ENCODE results near the gene INHBA. TPM values are rescaled to one million over a fixed set of nuclear protein-coding genes. Genes with fewer than 3 reads are reported as not detected.

The INHBA gene
- total and polyA plus RNA-seq, 2 of the 4 experiments (the other 2 are of a cell fraction), result 60.2 to 112 TPM

GRCh38 chr7:41682422-41682821 is 20.5 kb downstream of the INHBA start:
- Histone ChIP-seq H2BK120ac (ENCODE audit: low read depth, low read length) (peak overlapping the region; percentile 46; the same call in 1 of the 2 replicates), H3K4me1 (ENCODE audit: control insufficient read depth, insufficient read depth, low read length) (peaks cover 5% of the 10 kb centered on the region), H2BK5ac (ENCODE audit: low read depth, low read length, poor library complexity, severe bottlenecking) (no peak overlapping the region), H3K9ac (ENCODE audit: low read depth, low read length) (no peak overlapping the region), H2AK9ac (replicated peaks; ENCODE audit: low read depth, low read length, poor library complexity) (no peak overlapping the region), H2BK15ac (ENCODE audit: low read depth, low read length) (no peak overlapping the region; the same call in 2 of the 3 replicates), H3K4ac (ENCODE audit: low read depth, low read length) (no peak overlapping the region), H4K20me1 (ENCODE audit: insufficient read depth, low read length) (peaks cover 21% of the 10 kb centered on the region; the same call in 1 of the 2 replicates), H4K91ac (ENCODE audit: insufficient read depth, low read depth, low read length) (0 out of 2 replicates have a peak overlapping the region, but pooled peaks have one; percentile 11), H3K14ac (replicated peaks; ENCODE audit: low read depth, low read length) (0 out of 2 replicates have a peak overlapping the region, but pooled peaks have one; percentile 42), H3K9me1 (ENCODE audit: insufficient read depth, low read length) (peaks cover 4% of the 10 kb centered on the region), H4K5ac (ENCODE audit: low read depth, low read length) (no peak overlapping the region), H3K79me1 (ENCODE audit: low read depth in 1 of 2, low read length in 2 of 2) (peaks cover 0 to 6% of the 10 kb centered on the region in 2 experiments; a peak in 2 of 4 replicates), H3K4me2 (ENCODE audit: low read depth, low read length) (no peak overlapping the region), H3K36me3 (ENCODE audit: control insufficient read depth, insufficient read depth, low read length) (peaks cover 1% of the 10 kb centered on the region; the same call in 1 of the 2 replicates), H2BK20ac (ENCODE audit: low read depth, low read length) (no peak overlapping the region), H3K27ac (ENCODE audit: insufficient read depth, low read length) (no peak overlapping the region), H3K56ac (ENCODE audit: extremely low read depth, insufficient read depth, low read length) (no peak overlapping the region), H3K18ac (ENCODE audit: low read depth, low read length) (peak overlapping the region; percentile 9; the same call in 1 of the 2 replicates), H3K4me3 (ENCODE audit: insufficient read depth, low read depth, low read length) (no peak overlapping the region), H2AK5ac (ENCODE audit: low read depth, low read length) (no peak overlapping the region), H4K8ac (ENCODE audit: low read depth in 2 of 2, low read length in 2 of 2) (no peak overlapping the region), H3K27me3 (ENCODE audit: control insufficient read depth, insufficient read depth, low read length) (no peaks in the 10 kb centered on the region), H2AFZ (replicated peaks; ENCODE audit: low read length, poor library complexity) (no peak overlapping the region), H3K23ac (ENCODE audit: low read depth, low read length) (peak overlapping the region; percentile 31; the same call in 1 of the 2 replicates), H3K9me3 (ENCODE audit: control insufficient read depth, insufficient read depth, low read length) (no peaks in the 10 kb centered on the region)
- CTCF ChIA-PET, result interaction anchor here (1.9 kb wide), 1 partner anchor 23 kb away, joined by 5 read pairs; no protein-coding TSS in a partner anchor
- intact Hi-C loops (cut with micrococcal nuclease), result no loop called here
- in situ Hi-C loops (cut with MboI; ENCODE audit: low sequenced_read_pairs), result no loop called here
- dilution Hi-C loops (cut with HindIII; ENCODE audit: low sequenced_read_pairs, unreplicated experiment), result no loop called here
- ATAC-seq (ENCODE audit: low read depth), result no peak
- POLR2A ChIA-PET (ENCODE audit: unreplicated experiment), result no interaction called here
- no TSS peak for BruUV-seq (replicated peaks)
- DNase-seq, result peak; percentile 19
- TF ChIP-seq POLR2A (IDR thresholded peaks at IDR 0.05; ENCODE audit: low read depth, low read length), result no peak; the same call in 1 of the 2 replicates
- no peak for TF ChIP-seq USF2 (IDR thresholded peaks at IDR 0.05; ENCODE audit: low read depth, low read length)
- no peak; the same call in 1 of the 2 replicates for TF ChIP-seq SMC3 (IDR thresholded peaks at IDR 0.05; ENCODE audit: low read depth, low read length)
- no peak for TF ChIP-seq RAD21 (IDR thresholded peaks at IDR 0.05; ENCODE audit: low read length)
- TF ChIP-seq MXI1 (IDR thresholded peaks at IDR 0.05; ENCODE audit: borderline replicate concordance, low read depth, low read length), result no peak
- no peak for TF ChIP-seq ELK1 (IDR thresholded peaks at IDR 0.05; ENCODE audit: borderline replicate concordance, low read depth, low read length)
- TF ChIP-seq RFX5 (IDR thresholded peaks at IDR 0.05; ENCODE audit: low read depth, low read length), result no peak
- TF ChIP-seq BHLHE40 (IDR thresholded peaks at IDR 0.05; ENCODE audit: low read depth, low read length), result no peak
- no peak for TF ChIP-seq RCOR1 (IDR thresholded peaks at IDR 0.05; ENCODE audit: insufficient replicate concordance, low read length)

Data from IMR-90 (cell line).